Erythroblast (primary cell): ENCODE measurements around the gene PTTG2.

Experiments used
- DNase-seq, 2 experiments: peaks; one replicate each; lab custom pipeline; 2025; lab: John Stamatoyannopoulos, UW
- GATA1 ChIP-seq: IDR thresholded peaks from 2 replicates; pipeline ENCODE4 v1.6.1; 2011; ENCODE audit warnings: low read depth, mild to moderate bottlenecking, control low read depth, low read length, moderate library complexity
- POLR2A ChIP-seq: IDR thresholded peaks from 2 replicates; pipeline ENCODE4 v1.6.1; 2011; ENCODE audit warnings: mild to moderate bottlenecking, low read length

The PTTG2 gene

DNA sequence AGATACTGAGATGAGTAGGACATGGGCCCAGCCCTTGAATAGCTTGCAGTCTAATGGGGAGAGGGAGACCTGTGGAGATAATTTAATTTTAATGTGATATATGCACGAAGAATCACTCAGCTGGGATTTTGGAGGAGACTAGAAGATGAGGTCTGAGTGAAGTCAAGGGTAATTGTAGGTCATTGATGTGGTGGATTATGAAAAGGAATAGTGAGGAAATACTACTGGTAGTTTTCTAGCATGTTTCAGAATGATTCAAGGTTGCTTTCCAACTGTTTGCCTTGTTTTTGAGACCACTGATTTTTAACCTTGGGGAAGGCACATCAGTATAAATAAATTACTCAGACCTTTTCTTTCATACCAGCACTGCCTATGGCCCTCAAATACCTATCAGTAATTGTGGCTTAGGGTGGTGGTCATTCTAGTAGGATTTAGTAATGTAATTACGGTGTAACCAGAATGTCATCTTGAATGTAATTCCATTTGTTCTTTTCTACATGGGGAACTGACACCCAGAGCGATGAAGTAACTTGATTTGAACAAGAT lies 25.6 kb downstream of the PTTG2 start:
- no peak for DNase-seq
- TF ChIP-seq GATA1 (no peak), POLR2A (no peak)

GRCh38 chr4:37988670-37989069 lies 28.5 kb downstream of the PTTG2 start:
- DNase-seq, result no peak
- TF ChIP-seq POLR2A (no peak), GATA1 (no peak)

- no peak for DNase-seq
- no peak for TF ChIP-seq GATA1
- TF ChIP-seq POLR2A, result no peak
Measured at GRCh38 chr4:37989398-37990260, 29.4 kb downstream of the PTTG2 start.

DNA sequence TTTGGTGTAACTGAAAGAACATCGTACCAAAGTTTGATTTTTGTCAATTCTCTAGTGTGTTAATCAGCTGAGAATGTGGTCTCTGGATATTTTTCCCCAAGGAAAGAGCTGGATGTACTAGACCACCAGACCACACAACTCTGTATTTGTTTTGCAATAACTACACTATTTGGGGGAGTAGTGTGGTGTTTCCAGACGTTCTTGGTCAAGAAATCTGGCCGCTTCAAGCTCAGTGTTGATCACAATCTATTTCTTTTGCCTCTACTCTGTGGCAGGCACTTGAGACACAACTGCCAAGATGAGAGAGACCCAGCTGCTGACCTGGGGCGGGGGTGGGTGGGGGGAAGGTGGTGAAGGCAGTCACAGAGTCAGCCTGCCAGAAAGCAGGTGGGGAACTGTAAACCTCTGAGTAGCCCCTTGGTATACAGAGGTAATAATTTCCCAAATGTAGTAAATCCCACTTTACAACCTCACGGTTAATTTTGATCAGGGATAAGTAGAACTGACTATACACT lies 30.6 kb downstream of the PTTG2 start:
- no peak for TF ChIP-seq POLR2A
- TF ChIP-seq GATA1, result no peak
- no peak for DNase-seq

GRCh38 chr4:37991623-37992410 lies 31.6 kb downstream of the PTTG2 start:
- no peak for TF ChIP-seq GATA1
- no peak for TF ChIP-seq POLR2A
- DNase-seq, result no peak

DNA sequence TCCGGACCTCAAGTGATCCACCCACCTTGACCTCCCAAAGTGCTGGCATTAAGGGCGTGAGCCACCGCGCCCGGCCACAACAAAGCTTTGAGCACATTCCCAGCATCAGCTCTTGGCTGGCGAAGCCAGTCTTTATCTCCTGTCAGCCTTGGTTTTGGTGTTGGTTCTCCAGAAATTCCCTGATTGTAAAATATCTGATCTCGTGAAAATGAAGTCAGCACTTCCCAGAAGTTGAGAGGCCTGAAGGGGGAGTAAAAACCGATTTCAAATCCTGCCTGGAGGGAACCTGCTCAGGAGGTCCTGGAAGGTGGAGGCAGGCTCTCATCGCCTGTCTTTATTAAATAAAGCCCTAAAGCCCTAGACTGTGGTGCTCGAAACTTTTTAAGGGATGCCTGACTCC lies 33.6 kb downstream of the PTTG2 start:
- no peak for TF ChIP-seq GATA1
- no peak for TF ChIP-seq POLR2A
- no peak for DNase-seq

DNA sequence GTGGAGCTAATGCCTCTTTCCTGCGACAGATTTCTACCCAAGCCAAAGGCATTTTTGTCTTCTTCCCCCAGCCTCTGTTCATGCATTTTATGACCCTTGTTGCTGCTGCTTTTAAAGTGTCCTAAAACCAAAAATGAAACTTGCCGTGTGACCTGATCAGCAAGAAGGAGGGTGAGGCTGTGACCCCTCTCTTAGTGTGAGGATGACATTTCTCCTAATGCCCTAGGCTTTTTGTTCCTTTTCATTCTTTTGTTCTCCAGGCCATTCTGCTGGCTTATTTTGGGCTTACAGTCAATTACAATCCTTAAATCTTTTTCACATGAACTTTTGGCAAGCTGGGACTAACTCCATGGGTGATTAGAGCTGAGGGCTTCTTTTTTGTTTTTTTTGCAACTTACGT lies 34.4 kb downstream of the PTTG2 start:
- TF ChIP-seq POLR2A (no peak), GATA1 (no peak)
- DNase-seq, result no peak

- no peak for TF ChIP-seq POLR2A
- TF ChIP-seq GATA1, result no peak
- DNase-seq, result no peak
Measured at GRCh38 chr4:37995299-37995821, 35.2 kb downstream of the PTTG2 start.

DNA sequence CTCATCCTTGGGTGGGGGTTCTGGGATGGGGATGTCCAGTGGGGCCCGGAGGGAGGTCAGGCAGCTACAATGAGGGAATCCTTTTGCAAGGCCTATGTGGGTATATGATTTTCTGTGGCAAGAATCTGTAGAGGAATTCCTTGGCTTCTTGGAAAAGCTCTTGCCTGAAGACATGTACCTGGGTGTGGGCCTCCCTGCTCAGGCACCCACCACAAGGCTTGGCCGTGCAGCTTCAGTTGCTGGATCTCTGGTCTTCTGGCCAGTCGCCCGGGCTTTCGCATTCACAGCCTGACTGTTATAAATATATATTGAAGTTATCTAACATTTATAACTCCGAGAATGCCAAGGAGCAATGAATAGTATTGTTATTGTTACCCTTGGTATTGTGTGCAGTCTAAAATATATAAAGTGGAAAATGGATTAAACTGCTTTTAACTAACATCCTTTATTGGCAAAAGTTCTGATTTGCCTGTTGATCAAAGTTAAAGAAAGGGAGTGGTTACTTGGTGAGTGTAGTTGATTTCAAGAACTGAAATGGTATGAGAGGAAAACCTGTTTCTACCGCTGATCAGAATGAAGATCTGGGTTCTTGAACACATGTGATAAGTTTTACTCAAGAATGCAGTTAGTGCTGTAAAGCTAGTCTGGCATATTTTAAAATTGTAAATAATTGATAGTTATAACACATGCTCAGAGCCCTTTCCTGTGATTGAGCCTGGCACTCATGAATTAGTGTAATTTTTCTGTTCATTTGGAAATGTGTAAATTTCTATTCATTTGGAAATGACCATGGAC lies 36.0 kb downstream of the PTTG2 start:
- no peak for DNase-seq
- TF ChIP-seq GATA1 (no peak), POLR2A (no peak)

GRCh38 chr4:37998226-37998625 lies 38.0 kb downstream of the PTTG2 start:
- DNase-seq, result no peak
- TF ChIP-seq POLR2A (no peak), GATA1 (no peak)

- DNase-seq, result no peak
- no peak for TF ChIP-seq GATA1
- no peak for TF ChIP-seq POLR2A
Measured at GRCh38 chr4:37999000-37999716, 39.0 kb downstream of the PTTG2 start.

GRCh38 chr4:37999965-38000364 lies 39.8 kb downstream of the PTTG2 start:
- no peak for TF ChIP-seq POLR2A
- TF ChIP-seq GATA1, result no peak
- no peak for DNase-seq

- no peak for DNase-seq
- TF ChIP-seq GATA1 (no peak), POLR2A (no peak)
Measured at GRCh38 chr4:38001927-38002326, 41.7 kb downstream of the PTTG2 start.
